Measurements from ENCODE around the gene UPK1B. TPM values are rescaled to one million over a fixed set of nuclear protein-coding genes. Genes with fewer than 3 reads are reported as not detected.

Gene UPK1B
- total RNA-seq, 1 donor from 2014 or later = 0.14 TPM

- H3K36me3 Mint-ChIP-seq (ENCODE audit: low read depth, unreplicated experiment) = no peaks in the 10 kb centered on the region
- no peak overlapping the region for H3K4me3 Mint-ChIP-seq (ENCODE audit: unreplicated experiment)
- Histone ChIP-seq H3K27me3 (ENCODE audit: insufficient read depth, low read length) (peaks cover 2% of the 10 kb centered on the region), H3K79me2 (ENCODE audit: insufficient read depth, low read length) (no peaks in the 10 kb centered on the region), H3K36me3 (ENCODE audit: insufficient read depth, low read length) (no peaks in the 10 kb centered on the region), H3K4me3 (ENCODE audit: insufficient read depth, low read depth, low read length) (no peak overlapping the region), H3K9me3 (ENCODE audit: insufficient read depth, low read depth, low read length) (no peaks in the 10 kb centered on the region), H2AFZ (ENCODE audit: low read depth, low read length) (no peak overlapping the region), H3K9ac (ENCODE audit: low read length) (no peak overlapping the region), H3K27ac (ENCODE audit: low read depth, low read length) (peak overlapping the region; percentile 3), H3K4me2 (ENCODE audit: low read length) (no peak overlapping the region), H3K4me1 (ENCODE audit: insufficient read depth, low read length) (peaks cover 4% of the 10 kb centered on the region), H4K20me1 (ENCODE audit: insufficient read depth, low read length) (no peaks in the 10 kb centered on the region)
- DNase-seq (ENCODE audit: low read depth) (no peak), FAIRE-seq (no peak)
- H3K9me3 Mint-ChIP-seq (ENCODE audit: unreplicated experiment) = peaks cover 2% of the 10 kb centered on the region
- peaks cover 5% of the 10 kb centered on the region for H3K4me1 Mint-ChIP-seq (ENCODE audit: low read depth, unreplicated experiment)
- TF ChIP-seq EZH2 (IDR thresholded peaks at IDR 0.05; ENCODE audit: insufficient read depth, low read length) = no peak
- TF ChIP-seq, protein P1, sequence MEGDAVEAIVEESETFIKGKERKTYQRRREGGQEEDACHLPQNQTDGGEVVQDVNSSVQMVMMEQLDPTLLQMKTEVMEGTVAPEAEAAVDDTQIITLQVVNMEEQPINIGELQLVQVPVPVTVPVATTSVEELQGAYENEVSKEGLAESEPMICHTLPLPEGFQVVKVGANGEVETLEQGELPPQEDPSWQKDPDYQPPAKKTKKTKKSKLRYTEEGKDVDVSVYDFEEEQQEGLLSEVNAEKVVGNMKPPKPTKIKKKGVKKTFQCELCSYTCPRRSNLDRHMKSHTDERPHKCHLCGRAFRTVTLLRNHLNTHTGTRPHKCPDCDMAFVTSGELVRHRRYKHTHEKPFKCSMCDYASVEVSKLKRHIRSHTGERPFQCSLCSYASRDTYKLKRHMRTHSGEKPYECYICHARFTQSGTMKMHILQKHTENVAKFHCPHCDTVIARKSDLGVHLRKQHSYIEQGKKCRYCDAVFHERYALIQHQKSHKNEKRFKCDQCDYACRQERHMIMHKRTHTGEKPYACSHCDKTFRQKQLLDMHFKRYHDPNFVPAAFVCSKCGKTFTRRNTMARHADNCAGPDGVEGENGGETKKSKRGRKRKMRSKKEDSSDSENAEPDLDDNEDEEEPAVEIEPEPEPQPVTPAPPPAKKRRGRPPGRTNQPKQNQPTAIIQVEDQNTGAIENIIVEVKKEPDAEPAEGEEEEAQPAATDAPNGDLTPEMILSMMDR (IDR thresholded peaks at IDR 0.05; ENCODE audit: insufficient read depth, low read depth, low read length) = no peak
- no peak overlapping the region for H3K27ac Mint-ChIP-seq (ENCODE audit: unreplicated experiment)
- peaks cover 4% of the 10 kb centered on the region for H3K27me3 Mint-ChIP-seq (ENCODE audit: low read depth, unreplicated experiment)
These were observed 3.9 kb downstream of the UPK1B start for GRCh38 chr3:119177321-119177720.

- H3K4me3 ChIP-seq (ENCODE audit: insufficient read depth, low read depth, low read length) = no peak overlapping the region
- no peak overlapping the region for H3K27ac Mint-ChIP-seq (ENCODE audit: unreplicated experiment)
- no peak overlapping the region for H3K4me3 Mint-ChIP-seq (ENCODE audit: unreplicated experiment)
- peak; percentile 5 for FAIRE-seq
- no peaks in the 10 kb centered on the region for H3K36me3 ChIP-seq (ENCODE audit: insufficient read depth, low read length)
- H3K4me1 ChIP-seq (ENCODE audit: insufficient read depth, low read length) = peaks cover 10% of the 10 kb centered on the region
- peak; percentile 33 for DNase-seq (ENCODE audit: low read depth)
- H3K9me3 ChIP-seq (ENCODE audit: insufficient read depth, low read depth, low read length) = no peaks in the 10 kb centered on the region
- no peaks in the 10 kb centered on the region for H3K27me3 Mint-ChIP-seq (ENCODE audit: low read depth, unreplicated experiment)
- TF ChIP-seq, protein P1 (IDR thresholded peaks at IDR 0.05; ENCODE audit: insufficient read depth, low read depth, low read length) = no peak
- TF ChIP-seq EZH2 (IDR thresholded peaks at IDR 0.05; ENCODE audit: insufficient read depth, low read length) = no peak
- H4K20me1 ChIP-seq (ENCODE audit: insufficient read depth, low read length) = no peaks in the 10 kb centered on the region
- no peaks in the 10 kb centered on the region for H3K36me3 Mint-ChIP-seq (ENCODE audit: low read depth, unreplicated experiment)
- no peak overlapping the region for H3K9ac ChIP-seq (ENCODE audit: low read length)
- H3K4me1 Mint-ChIP-seq (ENCODE audit: low read depth, unreplicated experiment) = peaks cover 4% of the 10 kb centered on the region
- no peak overlapping the region for H3K27ac ChIP-seq (ENCODE audit: low read depth, low read length)
- no peak overlapping the region for H2AFZ ChIP-seq (ENCODE audit: low read depth, low read length)
- H3K9me3 Mint-ChIP-seq (ENCODE audit: unreplicated experiment) = peaks cover 2% of the 10 kb centered on the region
- no peak overlapping the region for H3K4me2 ChIP-seq (ENCODE audit: low read length)
- no peaks in the 10 kb centered on the region for H3K27me3 ChIP-seq (ENCODE audit: insufficient read depth, low read length)
- H3K79me2 ChIP-seq (ENCODE audit: insufficient read depth, low read length) = no peaks in the 10 kb centered on the region
These were observed 8.4 kb downstream of the UPK1B start for GRCh38 chr3:119181765-119182164.

GRCh38 chr3:119184111-119184510, 10.7 kb downstream of the UPK1B start:
- H3K9me3 Mint-ChIP-seq (ENCODE audit: unreplicated experiment) = no peaks in the 10 kb centered on the region
- no peak overlapping the region for H3K9ac ChIP-seq (ENCODE audit: low read length)
- H4K20me1 ChIP-seq (ENCODE audit: insufficient read depth, low read length) = no peaks in the 10 kb centered on the region
- peaks cover 5% of the 10 kb centered on the region for H3K4me1 Mint-ChIP-seq (ENCODE audit: low read depth, unreplicated experiment)
- H3K4me3 Mint-ChIP-seq (ENCODE audit: unreplicated experiment) = no peak overlapping the region
- H3K4me1 ChIP-seq (ENCODE audit: insufficient read depth, low read length) = peaks cover 10% of the 10 kb centered on the region
- no peak for DNase-seq (ENCODE audit: low read depth)
- no peak overlapping the region for H3K27ac ChIP-seq (ENCODE audit: low read depth, low read length)
- no peak overlapping the region for H3K27ac Mint-ChIP-seq (ENCODE audit: unreplicated experiment)
- H2AFZ ChIP-seq (ENCODE audit: low read depth, low read length) = no peak overlapping the region
- no peaks in the 10 kb centered on the region for H3K36me3 Mint-ChIP-seq (ENCODE audit: low read depth, unreplicated experiment)
- H3K4me3 ChIP-seq (ENCODE audit: insufficient read depth, low read depth, low read length) = no peak overlapping the region
- TF ChIP-seq, protein P1 (IDR thresholded peaks at IDR 0.05; ENCODE audit: insufficient read depth, low read depth, low read length) = no peak
- no peak for TF ChIP-seq EZH2 (IDR thresholded peaks at IDR 0.05; ENCODE audit: insufficient read depth, low read length)
- no peaks in the 10 kb centered on the region for H3K36me3 ChIP-seq (ENCODE audit: insufficient read depth, low read length)
- H3K27me3 Mint-ChIP-seq (ENCODE audit: low read depth, unreplicated experiment) = no peaks in the 10 kb centered on the region
- H3K79me2 ChIP-seq (ENCODE audit: insufficient read depth, low read length) = no peaks in the 10 kb centered on the region
- no peaks in the 10 kb centered on the region for H3K27me3 ChIP-seq (ENCODE audit: insufficient read depth, low read length)
- H3K4me2 ChIP-seq (ENCODE audit: low read length) = no peak overlapping the region
- no peak for FAIRE-seq
- H3K9me3 ChIP-seq (ENCODE audit: insufficient read depth, low read depth, low read length) = no peaks in the 10 kb centered on the region

All from astrocyte (in vitro differentiated cells and primary cell).